ENCODE measurements around the gene THAP6. TPM values are rescaled to one million over a fixed set of nuclear protein-coding genes. Genes with fewer than 3 reads are reported as not detected.
"Not testable (repeated sequence)": the region's sequence is repeated elsewhere in the genome, so short reads cannot be mapped to it uniquely, and the experiment has no call there.

The THAP6 gene
- total RNA-seq, 4 donors from 2014 or later: 20.6 to 54.1 (median 32.7) TPM

- TF ChIP-seq POLR2A (IDR thresholded peaks at IDR 0.05) (no peak), CTCF (IDR thresholded peaks at IDR 0.05) (no peak)
Measured at GRCh38 chr4:75512386-75513211, 1.7 kb upstream of the THAP6 start.

GRCh38 chr4:75513526-75514130 is 645 bp upstream of the THAP6 start:
- H3K27ac ChIP-seq: peak overlapping the region; percentile 91 to 97 (median 97)
- intact Hi-C loops (cut with DNase I): no loop called here
- no peaks in the 10 kb centered on the region for H3K9me3 ChIP-seq
- H3K36me3 ChIP-seq: peaks cover 2 to 9% of the 10 kb centered on the region in 2 donors
- peak overlapping the region in 2 of 3 donors; percentile 49 to 91 for H3K4me3 ChIP-seq (replicated peaks in 1 of 3)
- WGBS, 2 donors: 2 to 3% methylated on average over 12 of the region's 12 CpGs
- DNase-seq: no peak
- H3K27me3 ChIP-seq: no peaks in the 10 kb centered on the region
- peaks cover 32 to 33% of the 10 kb centered on the region in 2 donors for H3K4me1 ChIP-seq
- no peak for TF ChIP-seq POLR2A (IDR thresholded peaks at IDR 0.05)
- TF ChIP-seq CTCF (IDR thresholded peaks at IDR 0.05): no peak

More at GRCh38 chr4:75512386-75513211, 1.7 kb upstream of the THAP6 start:
- peak overlapping the region; percentile 91 to 97 (median 97) for H3K27ac ChIP-seq
- 37 to 41% methylated on average over 6 of the region's 6 CpGs for WGBS, 2 donors
- peak overlapping the region in 1 of 3 donors; percentile 49 for H3K4me3 ChIP-seq (replicated peaks in 1 of 3)
- intact Hi-C loops (cut with DNase I): no loop called here
- no peaks in the 10 kb centered on the region for H3K27me3 ChIP-seq
- peaks cover 2 to 6% of the 10 kb centered on the region in 2 donors for H3K36me3 ChIP-seq
- peaks cover 32 to 33% of the 10 kb centered on the region in 2 donors for H3K4me1 ChIP-seq
- H3K9me3 ChIP-seq: no peaks in the 10 kb centered on the region
- peak in 1 of 2 donors; percentile 3 for DNase-seq

GRCh38 chr4:75514949-75515612 is 808 bp downstream of the THAP6 start:
- 58 to 66% methylated on average over 9 of the region's 9 CpGs for WGBS, 2 donors
- Histone ChIP-seq H3K27ac (peak overlapping the region; percentile 91 to 97 (median 97)), H3K4me1 (peaks cover 29 to 33% of the 10 kb centered on the region in 2 donors), H3K27me3 (no peaks in the 10 kb centered on the region), H3K36me3 (peaks cover 2 to 9% of the 10 kb centered on the region in 2 donors), H3K9me3 (no peaks in the 10 kb centered on the region), H3K4me3 (replicated peaks in 1 of 3) (peak overlapping the region; percentile 27 to 91 (median 49))
- DNase-seq: no peak
- no peak for TF ChIP-seq POLR2A (IDR thresholded peaks at IDR 0.05)
- TF ChIP-seq CTCF (IDR thresholded peaks at IDR 0.05): no peak
- intact Hi-C loops (cut with DNase I): no loop called here

- no peaks in the 10 kb centered on the region for H3K27me3 ChIP-seq
- TF ChIP-seq CTCF (IDR thresholded peaks at IDR 0.05) (no peak), POLR2A (IDR thresholded peaks at IDR 0.05) (no peak)
- intact Hi-C loops (cut with DNase I): no loop called here
- no peak overlapping the region for H3K27ac ChIP-seq
- H3K4me1 ChIP-seq: peaks cover 28 to 29% of the 10 kb centered on the region in 2 donors
- no peak overlapping the region for H3K4me3 ChIP-seq (replicated peaks in 1 of 3)
- DNase-seq: no peak
- WGBS, 2 donors: 91 to 96% methylated on average over 1 of the region's 1 CpG
- no peaks in the 10 kb centered on the region for H3K9me3 ChIP-seq
- H3K36me3 ChIP-seq: peaks cover 2 to 13% of the 10 kb centered on the region in 2 donors
Measured at GRCh38 chr4:75516144-75516543, 1.9 kb downstream of the THAP6 start.

GRCh38 chr4:75519452-75519851 is 5.2 kb downstream of the THAP6 start:
- DNase-seq; H3K27me3 ChIP-seq; H3K4me3 ChIP-seq (replicated peaks in 1 of 3); H3K4me1 ChIP-seq; H3K9me3 ChIP-seq; intact Hi-C loops (cut with DNase I); H3K27ac ChIP-seq: not testable (repeated sequence)
- H3K36me3 ChIP-seq: peaks cover 2 to 14% of the 10 kb centered on the region in 2 donors
- 95 to 98% methylated on average over 4 to 5 of the region's 7 CpGs for WGBS, 2 donors
